ENCODE measurements around the gene HTD2. TPM values are rescaled to one million over a fixed set of nuclear protein-coding genes. Genes with fewer than 3 reads are reported as not detected.

Gene HTD2
- polyA plus RNA-seq, 1 of the 3 experiments (the other 2 are of a cell fraction), result 3.0 TPM

- H3K9ac ChIP-seq, result no peak overlapping the region
- H3F3A ChIP-seq (replicated peaks; ENCODE audit: insufficient read depth), result peaks cover 9% of the 10 kb centered on the region
- H3K27me3 ChIP-seq (ENCODE audit: insufficient read depth), result no peaks in the 10 kb centered on the region
- no peaks in the 10 kb centered on the region for H3K36me3 ChIP-seq (replicated peaks in 1 of 2; ENCODE audit: control insufficient read depth in 1 of 2, insufficient read depth in 2 of 2, low read length in 1 of 2)
- ChIA-PET POLR2A (no interaction called here), CTCF (interaction anchor here (4.9 kb wide), 1 partner anchor 22 kb away, joined by 18 read pairs; the partner anchor contains the start of genes HTD2 and RPP14)
- H2AFZ ChIP-seq (ENCODE audit: low read depth), result no peak overlapping the region
- 87% methylated on average over 8 of the region's 8 CpGs for WGBS (ENCODE audit: low lambda C conversion rate)
- no peaks in the 10 kb centered on the region for H3K9me2 ChIP-seq
- no peaks in the 10 kb centered on the region for H4K20me1 ChIP-seq (ENCODE audit: insufficient read depth)
- TF ChIP-seq SMC3 (IDR thresholded peaks at IDR 0.05; ENCODE audit: low read depth, low read length) (no peak), JUND (IDR thresholded peaks at IDR 0.05) (no peak), USF2 (IDR thresholded peaks at IDR 0.05; ENCODE audit: borderline replicate concordance, low read depth, low read length) (no peak), GATA2 (CRISPR knock-in tag; IDR thresholded peaks at IDR 0.05) (no peak), YY1 (IDR thresholded peaks at IDR 0.05; ENCODE audit: low read depth) (no peak)
- H3K27ac ChIP-seq (ENCODE audit: low read depth in 2 of 2, low read length in 1 of 2), result no peak overlapping the region
- peaks cover 4 to 8% of the 10 kb centered on the region in 2 experiments; a peak in 3 of 4 replicates for H3K4me1 ChIP-seq (ENCODE audit: control insufficient read depth in 1 of 2, insufficient read depth in 2 of 2, low read depth in 1 of 2, low read length in 1 of 2)
- H3K79me2 ChIP-seq (ENCODE audit: insufficient read depth), result peaks cover 12% of the 10 kb centered on the region; the same call in 1 of the 2 replicates
- H3K4me2 ChIP-seq, result no peak overlapping the region
- no peak overlapping the region for H3K4me3 ChIP-seq (ENCODE audit: low read depth in 2 of 2, low read length in 1 of 2)
- no peak for DNase-seq
- no peaks in the 10 kb centered on the region for H3K9me3 ChIP-seq
These were observed 23.0 kb downstream of the HTD2 start for GRCh38 chr3:58329150-58329921.

GRCh38 chr3:58329922-58330413 lies 23.6 kb downstream of the HTD2 start:
- no peaks in the 10 kb centered on the region for H4K20me1 ChIP-seq (ENCODE audit: insufficient read depth)
- no peaks in the 10 kb centered on the region for H3K9me2 ChIP-seq
- H3K27ac ChIP-seq (ENCODE audit: low read depth in 2 of 2, low read length in 1 of 2), result no peak overlapping the region
- no peak overlapping the region for H3K4me3 ChIP-seq (ENCODE audit: low read depth in 2 of 2, low read length in 1 of 2)
- WGBS (ENCODE audit: low lambda C conversion rate), result 91% methylated on average over 5 of the region's 5 CpGs
- H3K36me3 ChIP-seq (replicated peaks in 1 of 2; ENCODE audit: control insufficient read depth in 1 of 2, insufficient read depth in 2 of 2, low read length in 1 of 2), result no peaks in the 10 kb centered on the region
- no peaks in the 10 kb centered on the region for H3K9me3 ChIP-seq
- ChIA-PET POLR2A (no interaction called here), CTCF (interaction anchor here (1.4 to 4.9 kb wide), 2 partner anchors 23 to 162 kb away, joined by 5 to 18 read pairs; partner anchors contain the start of genes HTD2, KCTD6 and RPP14)
- H3K9ac ChIP-seq, result no peak overlapping the region
- no peak overlapping the region for H2AFZ ChIP-seq (ENCODE audit: low read depth)
- H3K4me2 ChIP-seq, result no peak overlapping the region
- peaks cover 16% of the 10 kb centered on the region; the same call in 1 of the 2 replicates for H3K79me2 ChIP-seq (ENCODE audit: insufficient read depth)
- TF ChIP-seq TEAD4 (IDR thresholded peaks at IDR 0.05; ENCODE audit: borderline replicate concordance, insufficient read depth) (no peak), RXRA (IDR thresholded peaks at IDR 0.05; ENCODE audit: borderline replicate concordance, low read depth) (no peak), POLR2AphosphoS5 (IDR thresholded peaks at IDR 0.05; ENCODE audit: low read depth, low read length) (no peak), SIN3A (IDR thresholded peaks at IDR 0.05; ENCODE audit: borderline replicate concordance, low read depth, low read length) (no peak), TCF12 (IDR thresholded peaks at IDR 0.05) (no peak), ZBTB33 (IDR thresholded peaks at IDR 0.05; ENCODE audit: borderline replicate concordance, low read depth) (no peak), RFX5 (IDR thresholded peaks at IDR 0.05; ENCODE audit: low read length) (no peak)
- TF ChIP-seq, protein P1, sequence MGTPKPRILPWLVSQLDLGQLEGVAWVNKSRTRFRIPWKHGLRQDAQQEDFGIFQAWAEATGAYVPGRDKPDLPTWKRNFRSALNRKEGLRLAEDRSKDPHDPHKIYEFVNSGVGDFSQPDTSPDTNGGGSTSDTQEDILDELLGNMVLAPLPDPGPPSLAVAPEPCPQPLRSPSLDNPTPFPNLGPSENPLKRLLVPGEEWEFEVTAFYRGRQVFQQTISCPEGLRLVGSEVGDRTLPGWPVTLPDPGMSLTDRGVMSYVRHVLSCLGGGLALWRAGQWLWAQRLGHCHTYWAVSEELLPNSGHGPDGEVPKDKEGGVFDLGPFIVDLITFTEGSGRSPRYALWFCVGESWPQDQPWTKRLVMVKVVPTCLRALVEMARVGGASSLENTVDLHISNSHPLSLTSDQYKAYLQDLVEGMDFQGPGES (IDR thresholded peaks at IDR 0.05; ENCODE audit: low read depth, low read length), result no peak
- peaks cover 4 to 8% of the 10 kb centered on the region in 2 experiments; a peak in 3 of 4 replicates for H3K4me1 ChIP-seq (ENCODE audit: control insufficient read depth in 1 of 2, insufficient read depth in 2 of 2, low read depth in 1 of 2, low read length in 1 of 2)
- no peak for DNase-seq
- H3F3A ChIP-seq (replicated peaks; ENCODE audit: insufficient read depth), result peaks cover 9% of the 10 kb centered on the region
- no peaks in the 10 kb centered on the region for H3K27me3 ChIP-seq (ENCODE audit: insufficient read depth)
